Measurements from ENCODE around the gene SNTN. TPM values are rescaled to one million over a fixed set of nuclear protein-coding genes. Genes with fewer than 3 reads are reported as not detected.

SNTN gene
- total and polyA plus RNA-seq, 2 of the 13 experiments (the other 11 are each of a cell fraction or from before 2014, with no cell fraction given): not detected

DNA sequence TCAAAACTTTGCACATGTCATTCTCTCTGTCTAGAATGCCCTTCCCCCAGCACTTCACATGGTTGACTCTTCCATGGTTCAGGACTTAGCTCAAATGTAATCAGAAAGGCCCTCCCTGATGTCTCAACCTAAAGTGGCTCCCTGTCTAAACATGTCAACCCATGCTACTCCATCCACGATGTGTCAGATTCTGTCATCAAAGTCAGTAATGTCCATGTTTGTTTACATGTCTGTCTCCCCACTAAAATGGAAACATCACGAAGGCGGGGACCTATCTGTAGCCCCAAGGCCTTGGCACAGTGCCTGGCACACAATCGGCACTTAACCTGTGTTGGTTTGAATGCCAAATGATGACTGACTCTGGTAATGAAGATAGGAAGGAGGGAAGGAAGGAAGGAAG, 20.8 kb upstream of the SNTN start:
- Histone ChIP-seq H3K9ac (ENCODE audit: insufficient read depth, low read depth, low read length) (no peak overlapping the region), H3K36me3 (replicated peaks in 1 of 2; ENCODE audit: control insufficient read depth in 1 of 2, insufficient read depth in 2 of 2, low read length in 2 of 2) (no peaks in the 10 kb centered on the region), H3K27me3 (ENCODE audit: control insufficient read depth in 1 of 2, insufficient read depth in 2 of 2, low read length in 2 of 2) (no peaks in the 10 kb centered on the region; a peak in 1 of 5 replicates), H4K20me1 (ENCODE audit: insufficient read depth, low read length) (no peaks in the 10 kb centered on the region), H3K4me1 (ENCODE audit: insufficient read depth, low read length) (no peaks in the 10 kb centered on the region), H3K27ac (ENCODE audit: extremely low read length, insufficient read depth, low read length) (no peak overlapping the region), H3K9me3 (ENCODE audit: low read length) (no peaks in the 10 kb centered on the region), H2AFZ (ENCODE audit: low read length) (no peak overlapping the region), H3K4me2 (ENCODE audit: low read depth, low read length) (no peak overlapping the region), H3K79me2 (ENCODE audit: insufficient read depth, low read length) (no peaks in the 10 kb centered on the region), H3K4me3 (replicated peaks in 1 of 3; ENCODE audit: insufficient read depth in 1 of 3, low read depth in 2 of 3, low read length in 3 of 3) (no peak overlapping the region)
- in situ Hi-C loops (cut with HindIII; ENCODE audit: extremely low pct_ligation_motif_present, low pct_unique_long_range_greater_than_20kb): no loop called here
- ChIA-PET POLR2A (no interaction called here), CTCF (ENCODE audit: low intra/inter-chr PET ratio, low total read pairs) (no interaction called here)
- 7% methylated on average over 4 of the region's 4 CpGs for WGBS (ENCODE audit: low lambda C conversion rate)
- no peak for FAIRE-seq
- intact Hi-C loops (cut with micrococcal nuclease; ENCODE audit: unreplicated experiment): no loop called here
- no peak for TF ChIP-seq ZNF362 (CRISPR knock-in tag; IDR thresholded peaks at IDR 0.05; ENCODE audit: borderline replicate concordance)
- TF ChIP-seq SP1 (IDR thresholded peaks at IDR 0.05): no peak
- no peak for TF ChIP-seq SP1 (CRISPR knock-in tag; IDR thresholded peaks at IDR 0.05)
- no peak for TF ChIP-seq AFF4 (CRISPR knock-in tag; IDR thresholded peaks at IDR 0.05)
- TF ChIP-seq RORA (CRISPR knock-in tag; IDR thresholded peaks at IDR 0.05): no peak
- no peak for TF ChIP-seq BHLHE40 (IDR thresholded peaks at IDR 0.05; ENCODE audit: low read length)
- TF ChIP-seq PRDM15 (CRISPR knock-in tag; IDR thresholded peaks at IDR 0.05): no peak
- TF ChIP-seq MTA3 (CRISPR knock-in tag; IDR thresholded peaks at IDR 0.05): no peak
- no peak for TF ChIP-seq DNMT1 (CRISPR knock-in tag; IDR thresholded peaks at IDR 0.05)
- TF ChIP-seq, protein P1, sequence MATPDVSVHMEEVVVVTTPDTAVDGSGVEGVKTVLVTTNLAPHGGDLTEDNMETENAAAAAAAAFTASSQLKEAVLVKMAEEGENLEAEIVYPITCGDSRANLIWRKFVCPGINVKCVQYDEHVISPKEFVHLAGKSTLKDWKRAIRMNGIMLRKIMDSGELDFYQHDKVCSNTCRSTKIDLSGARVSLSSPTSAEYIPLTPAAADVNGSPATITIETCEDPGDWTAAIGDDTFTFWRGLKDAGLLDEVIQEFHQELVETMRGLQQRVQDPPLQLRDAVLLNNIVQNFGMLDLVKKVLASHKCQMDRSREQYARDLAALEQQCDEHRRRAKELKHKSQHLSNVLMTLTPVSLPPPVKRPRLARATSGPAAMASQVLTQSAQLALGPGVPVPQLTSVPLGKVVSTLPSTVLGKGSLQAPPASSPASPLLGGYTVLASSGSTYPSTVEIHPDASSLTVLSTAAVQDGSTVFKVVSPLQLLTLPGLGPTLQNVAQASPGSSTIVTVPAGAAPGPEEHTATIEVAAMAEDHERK (CRISPR knock-in tag; IDR thresholded peaks at IDR 0.05; ENCODE audit: low read depth): no peak
- TF ChIP-seq AGO1 (IDR thresholded peaks at IDR 0.05; ENCODE audit: low read depth, low read length, poor library complexity, severe bottlenecking): no peak
- no peak for TF ChIP-seq ZMYM3 (CRISPR knock-in tag; IDR thresholded peaks at IDR 0.05)
- TF ChIP-seq TBL1XR1 (IDR thresholded peaks at IDR 0.05; ENCODE audit: borderline replicate concordance, low read length, partially characterized antibody): no peak
- ATAC-seq: no peak
- BruUV-seq (replicated peaks): no TSS peak
- no peak for DNase-seq (ENCODE audit: low spot score)

Data from HepG2 (cell line).